OCI-LY1 (cell line): ENCODE results near the gene ITIH5.

ENCODE experiments used
- H2AFZ ChIP-seq: fragments of 200-600 bp; sonication (generic), shearing (Covaris generic); 2 replicates; pipeline ENCODE4 v1.6.0; 2014; ENCODE audit warnings: antibody characterized with exemption, mild to moderate bottlenecking, low read length
- H3F3A ChIP-seq: fragments of 200-600 bp; sonication (generic), shearing (Covaris generic); 2 replicates; pipeline ENCODE4 v1.6.0; 2014; ENCODE audit warnings: mild to moderate bottlenecking, antibody characterized with exemption, low read length, moderate library complexity; ENCODE audit not compliant: insufficient read depth
- H3K27ac ChIP-seq: fragments of 200-600 bp; sonication (generic); 2 replicates; pipeline ENCODE4 v1.5.1; 2014; ENCODE audit warnings: low read length, mixed run types, mild to moderate bottlenecking, low read depth; ENCODE audit not compliant: poor library complexity, severe bottlenecking
- H3K27me3 ChIP-seq: fragments of 200-600 bp; sonication (generic); 2 replicates; pipeline ENCODE4 v1.6.0; 2014; ENCODE audit warnings: antibody characterized with exemption, mild to moderate bottlenecking, low read length, moderate library complexity; ENCODE audit not compliant: insufficient read depth
- H3K36me3 ChIP-seq: fragments of 200-600 bp; sonication (generic); 2 replicates; pipeline ENCODE4 v1.6.1; 2014; ENCODE audit warnings: mild to moderate bottlenecking, antibody characterized with exemption, low read length, moderate library complexity, mixed read lengths; ENCODE audit not compliant: insufficient read depth
- H3K4me1 ChIP-seq: fragments of 200-600 bp; sonication (generic); 2 replicates; pipeline ENCODE4 v1.5.1; 2014; ENCODE audit warnings: mild to moderate bottlenecking, low read length, moderate library complexity; ENCODE audit not compliant: insufficient read depth, severe bottlenecking
- H3K4me2 ChIP-seq: fragments of 200-600 bp; sonication (generic), shearing (Covaris generic); 2 replicates; pipeline ENCODE4 v1.6.1; 2014; ENCODE audit warnings: low read length
- H3K4me3 ChIP-seq: fragments of 200-600 bp; sonication (generic); 2 replicates; pipeline ENCODE4 v1.5.1; 2014; ENCODE audit warnings: low read length, low read depth, mild to moderate bottlenecking, mixed read lengths; ENCODE audit not compliant: poor library complexity, severe bottlenecking
- H3K79me2 ChIP-seq: fragments of 200-600 bp; shearing (Covaris generic); 2 replicates; pipeline ENCODE4 v1.6.1; 2016; ENCODE audit warnings: mixed run types, low read length, mixed read lengths; ENCODE audit not compliant: insufficient read depth
- H3K9ac ChIP-seq: fragments of 200-600 bp; sonication (generic), shearing (Covaris generic); 2 replicates; pipeline ENCODE4 v1.6.1; 2014; ENCODE audit warnings: mild to moderate bottlenecking, low read length, mixed read lengths
- H3K9me2 ChIP-seq: fragments of 200-600 bp; sonication (generic), shearing (Covaris generic); 2 replicates; pipeline ENCODE4 v1.6.1; 2014; ENCODE audit warnings: low read depth, mild to moderate bottlenecking, low read length, mixed read lengths
- H3K9me3 ChIP-seq: fragments of 200-600 bp; shearing (Covaris generic); 2 replicates; pipeline ENCODE4 v1.6.1; 2014; ENCODE audit warnings: low read length, mixed read lengths
- H4K20me1 ChIP-seq: fragments of 200-600 bp; sonication (generic), shearing (Covaris generic); 2 replicates; pipeline ENCODE4 v1.6.0; 2016; ENCODE audit warnings: mild to moderate bottlenecking, low read length; ENCODE audit not compliant: insufficient read depth
- CTCF ChIP-seq: fragments of 200-600 bp; sonication (generic), shearing (Covaris generic); IDR thresholded peaks from 2 replicates; pipeline ENCODE4 v1.5.1; 2017; ENCODE audit warnings: mild to moderate bottlenecking, antibody characterized with exemption, low read length, moderate library complexity, mixed read lengths
- EZH2 ChIP-seq: fragments of 200-600 bp; sonication (generic), shearing (Covaris generic); IDR thresholded peaks from 2 replicates; pipeline ENCODE4 v1.8.0; 2017; ENCODE audit warnings: borderline replicate concordance, mixed run types, mild to moderate bottlenecking, antibody characterized with exemption, low read length, moderate library complexity, mixed read lengths

Gene ITIH5

GRCh38 chr10:7525314-7526016, 141.3 kb downstream of the ITIH5 start:
- H3F3A ChIP-seq: no peaks in the 10 kb centered on the region
- no peaks in the 10 kb centered on the region for H3K79me2 ChIP-seq
- H3K4me2 ChIP-seq: peak overlapping the region; percentile 45
- H3K4me3 ChIP-seq: peak overlapping the region; percentile 26
- H3K4me1 ChIP-seq: peaks cover 14% of the 10 kb centered on the region
- peak overlapping the region; percentile 6; the same call in 1 of the 2 replicates for H2AFZ ChIP-seq
- H4K20me1 ChIP-seq: no peaks in the 10 kb centered on the region
- TF ChIP-seq CTCF: peak; percentile 88
- TF ChIP-seq EZH2: no peak
- peak overlapping the region; percentile 59 for H3K27ac ChIP-seq
- no peaks in the 10 kb centered on the region for H3K36me3 ChIP-seq
- H3K9me2 ChIP-seq: no peaks in the 10 kb centered on the region
- peak overlapping the region; percentile 27 for H3K9ac ChIP-seq
- H3K27me3 ChIP-seq: no peaks in the 10 kb centered on the region
- peaks cover 3% of the 10 kb centered on the region; the same call in 1 of the 2 replicates for H3K9me3 ChIP-seq

GRCh38 chr10:7523656-7524055, 143.1 kb downstream of the ITIH5 start:
- Histone ChIP-seq H3K9me3 (peaks cover 3% of the 10 kb centered on the region; the same call in 1 of the 2 replicates), H2AFZ (no peak overlapping the region), H3K27ac (no peak overlapping the region), H3K9ac (no peak overlapping the region), H3K27me3 (no peaks in the 10 kb centered on the region), H3K4me2 (no peak overlapping the region), H3K9me2 (no peaks in the 10 kb centered on the region), H4K20me1 (no peaks in the 10 kb centered on the region), H3K4me3 (no peak overlapping the region), H3K79me2 (no peaks in the 10 kb centered on the region), H3K4me1 (peaks cover 17% of the 10 kb centered on the region), H3K36me3 (no peaks in the 10 kb centered on the region), H3F3A (no peaks in the 10 kb centered on the region)
- TF ChIP-seq CTCF (peak; percentile 44), EZH2 (no peak)

GRCh38 chr10:7520507-7521485, 146.0 kb downstream of the ITIH5 start:
- Histone ChIP-seq H3K36me3 (no peaks in the 10 kb centered on the region), H3K4me1 (peaks cover 28% of the 10 kb centered on the region), H3K4me2 (0 out of 2 replicates have a peak overlapping the region, but pooled peaks have one; percentile 12), H3K9me3 (peaks cover 3% of the 10 kb centered on the region; the same call in 1 of the 2 replicates), H3K4me3 (no peak overlapping the region), H3K79me2 (no peaks in the 10 kb centered on the region), H3K9ac (no peak overlapping the region), H3K9me2 (no peaks in the 10 kb centered on the region), H3K27ac (peak overlapping the region; percentile 46), H4K20me1 (no peaks in the 10 kb centered on the region), H2AFZ (no peak overlapping the region), H3F3A (no peaks in the 10 kb centered on the region), H3K27me3 (no peaks in the 10 kb centered on the region)
- TF ChIP-seq EZH2 (no peak), CTCF (no peak)
